Tibial artery (tissue), 4 donors: ENCODE data around the gene GIMAP8.

Experiments
- DNase-seq, 2 donors: peaks; one replicate each; pipeline ENCODE4 v3.0.0-alpha.2; 2019
- H3K27ac ChIP-seq, 2 donors: fragments of 200-600 bp; sonication (generic) in 1 of 2; 1 replicate in 1 of 2; 2 replicates in 1 of 2; pipeline ENCODE4 v1.5.1; 2018 to 2019; ENCODE audit warnings: mild to moderate bottlenecking in 1 of 2
- H3K27me3 ChIP-seq, 2 donors: fragments of 200-600 bp; sonication (generic) in 1 of 2; one replicate each; pipeline versions ENCODE4 v1.5.1 to v1.6.0; 2016 to 2019
- H3K36me3 ChIP-seq, 3 donors: fragments of 200-600 bp; sonication (generic) in 2 of 3; one replicate each; pipeline ENCODE4 v1.5.1; 2016 to 2019; ENCODE audit warnings: mild to moderate bottlenecking in 2 of 3
- H3K4me1 ChIP-seq, 4 donors: fragments of 200-600 bp; sonication (generic) in 2 of 4; 1 replicate in 3 of 4; 2 replicates in 1 of 4; pipeline ENCODE4 v1.5.1; 2016 to 2019
- H3K4me3 ChIP-seq, 2 donors: fragments of 200-600 bp; sonication (generic) in 1 of 2; 1 replicate in 1 of 2; 2 replicates in 1 of 2; pipeline ENCODE4 v1.5.1; 2018 to 2019; ENCODE audit warnings: mild to moderate bottlenecking in 2 of 2
- H3K9me3 ChIP-seq, 3 donors: fragments of 200-600 bp; sonication (generic) in 1 of 3; one replicate each; pipeline ENCODE4 v1.5.1; 2016 to 2019
- CTCF ChIP-seq, 2 experiments: fragments of 200-600 bp in 1 of 2; fragments of 450-650 bp in 1 of 2; IDR thresholded peaks; one replicate each; pipeline ENCODE4 v1.5.1; 2017 to 2019; ENCODE audit warnings: antibody characterized with exemption in 2 of 2, mild to moderate bottlenecking in 1 of 2, moderate library complexity in 1 of 2
- intact Hi-C: fragments of 100-400 bp; cut with DNase I; formaldehyde crosslinking; loops from one replicate; pipeline ENCODE4 v1.15.0; 2023; ENCODE audit warnings: low total_unique reads

Gene GIMAP8

GRCh38 chr7:150420987-150421674 is 29.3 kb upstream of the GIMAP8 start:
- peak; percentile 77 to 84 for TF ChIP-seq CTCF (IDR thresholded peaks at IDR 0.05)
- H3K27me3 ChIP-seq: no peaks in the 10 kb centered on the region
- no peak overlapping the region for H3K4me3 ChIP-seq
- H3K9me3 ChIP-seq: no peaks in the 10 kb centered on the region
- intact Hi-C loops: no loop called here
- DNase-seq: peak; percentile 79 to 82
- H3K27ac ChIP-seq: no peak overlapping the region
- H3K4me1 ChIP-seq: no peaks in the 10 kb centered on the region
- H3K36me3 ChIP-seq: no peaks in the 10 kb centered on the region

- no peak overlapping the region for H3K27ac ChIP-seq
- no peak for TF ChIP-seq CTCF (IDR thresholded peaks at IDR 0.05)
- intact Hi-C loops: no loop called here
- H3K4me1 ChIP-seq: no peaks in the 10 kb centered on the region
- DNase-seq: no peak
- H3K36me3 ChIP-seq: no peaks in the 10 kb centered on the region
- H3K9me3 ChIP-seq: no peaks in the 10 kb centered on the region
- no peak overlapping the region for H3K4me3 ChIP-seq
- H3K27me3 ChIP-seq: no peaks in the 10 kb centered on the region
These were observed 28.6 kb upstream of the GIMAP8 start for GRCh38 chr7:150421831-150422230.

- no peak for DNase-seq
- Histone ChIP-seq H3K4me1 (peaks cover 0 to 5% (median 0%) of the 10 kb centered on the region in 4 donors), H3K36me3 (no peaks in the 10 kb centered on the region), H3K4me3 (no peak overlapping the region), H3K27ac (no peak overlapping the region), H3K27me3 (peaks cover 0 to 21% of the 10 kb centered on the region in 2 donors), H3K9me3 (no peaks in the 10 kb centered on the region)
- intact Hi-C loops: no loop called here
- no peak for TF ChIP-seq CTCF (IDR thresholded peaks at IDR 0.05)
These were observed 24.8 kb upstream of the GIMAP8 start for GRCh38 chr7:150425670-150426069.

GRCh38 chr7:150428671-150429451 is 21.6 kb upstream of the GIMAP8 start:
- Histone ChIP-seq H3K36me3 (no peaks in the 10 kb centered on the region), H3K27me3 (peaks cover 0 to 26% of the 10 kb centered on the region in 2 donors), H3K4me3 (no peak overlapping the region), H3K27ac (no peak overlapping the region), H3K9me3 (no peaks in the 10 kb centered on the region), H3K4me1 (peaks cover 0 to 5% (median 0%) of the 10 kb centered on the region in 4 donors)
- DNase-seq: peak in 1 of 2 donors; percentile 59
- intact Hi-C loops: no loop called here
- no peak for TF ChIP-seq CTCF (IDR thresholded peaks at IDR 0.05)

GRCh38 chr7:150429699-150430098 is 20.7 kb upstream of the GIMAP8 start:
- H3K27ac ChIP-seq: no peak overlapping the region
- H3K4me1 ChIP-seq: peaks cover 0 to 5% (median 0%) of the 10 kb centered on the region in 4 donors
- no peak overlapping the region for H3K4me3 ChIP-seq
- intact Hi-C loops: no loop called here
- H3K36me3 ChIP-seq: no peaks in the 10 kb centered on the region
- H3K27me3 ChIP-seq: peaks cover 0 to 26% of the 10 kb centered on the region in 2 donors
- DNase-seq: no peak
- no peaks in the 10 kb centered on the region for H3K9me3 ChIP-seq
- TF ChIP-seq CTCF (IDR thresholded peaks at IDR 0.05): no peak
